Measurements from ENCODE around the gene TRA2B. TPM values are rescaled to one million over a fixed set of nuclear protein-coding genes. Genes with fewer than 3 reads are reported as not detected.

TRA2B gene
- polyA plus RNA-seq, 3 donors from 2014 or later, result 133 to 223 (median 191) TPM

- peaks cover 0 to 4% (median 1%) of the 10 kb centered on the region in 3 donors for H3K27me3 Mint-ChIP-seq (ENCODE audit: low read depth in 3 of 3)
- H3K4me1 Mint-ChIP-seq, result no peaks in the 10 kb centered on the region
- no peak overlapping the region for H3K4me3 Mint-ChIP-seq
- H3K27ac Mint-ChIP-seq, result no peak overlapping the region
- H3K9me3 Mint-ChIP-seq, result no peaks in the 10 kb centered on the region
- H3K36me3 Mint-ChIP-seq, result no peaks in the 10 kb centered on the region
- no peak for DNase-seq
Measured at GRCh38 chr3:185965496-185965895, 27.7 kb upstream of the TRA2B start.

- no peak for DNase-seq
- H3K27me3 Mint-ChIP-seq (ENCODE audit: low read depth in 3 of 3), result peaks cover under 1 to 9% (median 2%) of the 10 kb centered on the region in 3 donors
- H3K9me3 Mint-ChIP-seq, result no peaks in the 10 kb centered on the region
- H3K27ac Mint-ChIP-seq, result no peak overlapping the region
- H3K4me1 Mint-ChIP-seq, result no peaks in the 10 kb centered on the region
- peaks cover 0 to 4% (median 0%) of the 10 kb centered on the region in 3 donors for H3K36me3 Mint-ChIP-seq
- no peak overlapping the region for H3K4me3 Mint-ChIP-seq
Measured at GRCh38 chr3:185961675-185962232, 23.9 kb upstream of the TRA2B start.

GRCh38 chr3:185960522-185961288 lies 22.9 kb upstream of the TRA2B start:
- H3K4me1 Mint-ChIP-seq, result no peaks in the 10 kb centered on the region
- H3K4me3 Mint-ChIP-seq, result no peak overlapping the region
- peaks cover 0 to 8% (median 2%) of the 10 kb centered on the region in 3 donors for H3K27me3 Mint-ChIP-seq (ENCODE audit: low read depth in 3 of 3)
- no peaks in the 10 kb centered on the region for H3K9me3 Mint-ChIP-seq
- no peak overlapping the region for H3K27ac Mint-ChIP-seq
- no peak for DNase-seq
- H3K36me3 Mint-ChIP-seq, result peaks cover 0 to 4% (median 0%) of the 10 kb centered on the region in 3 donors

GRCh38 chr3:185959609-185960521 lies 22.1 kb upstream of the TRA2B start:
- DNase-seq, result no peak
- H3K9me3 Mint-ChIP-seq, result no peaks in the 10 kb centered on the region
- peaks cover 1 to 13% (median 2%) of the 10 kb centered on the region in 3 donors for H3K27me3 Mint-ChIP-seq (ENCODE audit: low read depth in 3 of 3)
- no peak overlapping the region for H3K27ac Mint-ChIP-seq
- no peaks in the 10 kb centered on the region for H3K4me1 Mint-ChIP-seq
- peaks cover 0 to 4% (median 0%) of the 10 kb centered on the region in 3 donors for H3K36me3 Mint-ChIP-seq
- H3K4me3 Mint-ChIP-seq, result no peak overlapping the region

GRCh38 chr3:185958626-185959025 lies 20.8 kb upstream of the TRA2B start:
- Mint-ChIP-seq H3K27ac (no peak overlapping the region), H3K27me3 (ENCODE audit: low read depth in 3 of 3) (peaks cover 2 to 16% (median 8%) of the 10 kb centered on the region in 3 donors), H3K4me3 (no peak overlapping the region), H3K36me3 (peaks cover 0 to 4% (median 0%) of the 10 kb centered on the region in 3 donors), H3K4me1 (no peaks in the 10 kb centered on the region), H3K9me3 (no peaks in the 10 kb centered on the region)
- no peak for DNase-seq

GRCh38 chr3:185956244-185956643 lies 18.4 kb upstream of the TRA2B start:
- no peak for DNase-seq
- no peak overlapping the region for H3K27ac Mint-ChIP-seq
- no peaks in the 10 kb centered on the region for H3K9me3 Mint-ChIP-seq
- peaks cover 2 to 19% (median 10%) of the 10 kb centered on the region in 3 donors for H3K27me3 Mint-ChIP-seq (ENCODE audit: low read depth in 3 of 3)
- H3K4me1 Mint-ChIP-seq, result no peaks in the 10 kb centered on the region
- no peak overlapping the region for H3K4me3 Mint-ChIP-seq
- H3K36me3 Mint-ChIP-seq, result peaks cover 0 to 4% (median 0%) of the 10 kb centered on the region in 3 donors

- no peaks in the 10 kb centered on the region for H3K9me3 Mint-ChIP-seq
- H3K27me3 Mint-ChIP-seq (ENCODE audit: low read depth in 3 of 3), result peaks cover 4 to 19% (median 12%) of the 10 kb centered on the region in 3 donors
- no peak overlapping the region for H3K4me3 Mint-ChIP-seq
- no peak overlapping the region for H3K27ac Mint-ChIP-seq
- H3K4me1 Mint-ChIP-seq, result no peaks in the 10 kb centered on the region
- no peak for DNase-seq
- peaks cover 0 to 4% (median 0%) of the 10 kb centered on the region in 3 donors for H3K36me3 Mint-ChIP-seq
Measured at GRCh38 chr3:185954366-185954723, 16.5 kb upstream of the TRA2B start.

GRCh38 chr3:185950728-185951127 lies 12.9 kb upstream of the TRA2B start:
- H3K4me1 Mint-ChIP-seq, result no peaks in the 10 kb centered on the region

GRCh38 chr3:185949515-185949914 lies 11.7 kb upstream of the TRA2B start:
- Mint-ChIP-seq H3K4me1 (no peaks in the 10 kb centered on the region), H3K4me3 (no peak overlapping the region), H3K9me3 (no peaks in the 10 kb centered on the region), H3K36me3 (no peaks in the 10 kb centered on the region), H3K27me3 (ENCODE audit: low read depth in 3 of 3) (peaks cover 2 to 8% (median 3%) of the 10 kb centered on the region in 3 donors), H3K27ac (no peak overlapping the region)
- no peak for DNase-seq

More at GRCh38 chr3:185950728-185951127, 12.9 kb upstream of the TRA2B start:
- Mint-ChIP-seq H3K9me3 (no peaks in the 10 kb centered on the region), H3K36me3 (no peaks in the 10 kb centered on the region), H3K4me3 (no peak overlapping the region), H3K27ac (no peak overlapping the region), H3K27me3 (ENCODE audit: low read depth in 3 of 3) (peaks cover 2 to 12% (median 10%) of the 10 kb centered on the region in 3 donors)
- no peak for DNase-seq

GRCh38 chr3:185948292-185948691 lies 10.5 kb upstream of the TRA2B start:
- DNase-seq, result no peak
- no peaks in the 10 kb centered on the region for H3K36me3 Mint-ChIP-seq
- peaks cover 2 to 4% of the 10 kb centered on the region in 2 donors for H3K4me1 Mint-ChIP-seq
- H3K9me3 Mint-ChIP-seq, result no peaks in the 10 kb centered on the region
- no peak overlapping the region for H3K4me3 Mint-ChIP-seq
- H3K27me3 Mint-ChIP-seq (ENCODE audit: low read depth in 3 of 3), result peaks cover 2 to 5% (median 5%) of the 10 kb centered on the region in 3 donors
- no peak overlapping the region for H3K27ac Mint-ChIP-seq

- H3K9me3 Mint-ChIP-seq, result no peaks in the 10 kb centered on the region
- peaks cover 0 to 5% (median 0%) of the 10 kb centered on the region in 3 donors for H3K27me3 Mint-ChIP-seq (ENCODE audit: low read depth in 3 of 3)
- peaks cover 4 to 17% of the 10 kb centered on the region in 2 donors for H3K4me1 Mint-ChIP-seq
- DNase-seq, result no peak
- H3K4me3 Mint-ChIP-seq, result peak overlapping the region in 1 of 5 donors; percentile 62
- peak overlapping the region in 1 of 6 donors; percentile 17 for H3K27ac Mint-ChIP-seq
- no peaks in the 10 kb centered on the region for H3K36me3 Mint-ChIP-seq
Measured at GRCh38 chr3:185943760-185944106, 5.9 kb upstream of the TRA2B start.

- Mint-ChIP-seq H3K4me3 (peak overlapping the region in 3 of 5 donors; percentile 18 to 62 (median 36)), H3K36me3 (no peaks in the 10 kb centered on the region), H3K27ac (peak overlapping the region in 2 of 6 donors; percentile 18 to 41), H3K4me1 (peaks cover 6 to 21% of the 10 kb centered on the region in 2 donors), H3K27me3 (ENCODE audit: low read depth in 3 of 3) (peaks cover 2 to 8% (median 2%) of the 10 kb centered on the region in 3 donors), H3K9me3 (no peaks in the 10 kb centered on the region)
- DNase-seq, result peak; percentile 77 to 80 (median 77)
Measured at GRCh38 chr3:185942907-185943759, 5.3 kb upstream of the TRA2B start.

- Mint-ChIP-seq H3K36me3 (peaks cover 0 to 4% (median 3%) of the 10 kb centered on the region in 3 donors), H3K27me3 (ENCODE audit: low read depth in 3 of 3) (peaks cover 8 to 15% (median 10%) of the 10 kb centered on the region in 3 donors), H3K4me3 (no peak overlapping the region), H3K27ac (no peak overlapping the region), H3K4me1 (peaks cover 8 to 23% of the 10 kb centered on the region in 2 donors), H3K9me3 (no peaks in the 10 kb centered on the region)
- DNase-seq, result no peak
Measured at GRCh38 chr3:185942396-185942795, 4.6 kb upstream of the TRA2B start.

Measured in immature natural killer cell (primary cell).